ENCODE results near the gene RRM1. TPM values are rescaled to one million over a fixed set of nuclear protein-coding genes. Genes with fewer than 3 reads are reported as not detected.

RRM1 gene
- total RNA-seq, 1 experiment from 2014 or later, result 136 TPM

DNA sequence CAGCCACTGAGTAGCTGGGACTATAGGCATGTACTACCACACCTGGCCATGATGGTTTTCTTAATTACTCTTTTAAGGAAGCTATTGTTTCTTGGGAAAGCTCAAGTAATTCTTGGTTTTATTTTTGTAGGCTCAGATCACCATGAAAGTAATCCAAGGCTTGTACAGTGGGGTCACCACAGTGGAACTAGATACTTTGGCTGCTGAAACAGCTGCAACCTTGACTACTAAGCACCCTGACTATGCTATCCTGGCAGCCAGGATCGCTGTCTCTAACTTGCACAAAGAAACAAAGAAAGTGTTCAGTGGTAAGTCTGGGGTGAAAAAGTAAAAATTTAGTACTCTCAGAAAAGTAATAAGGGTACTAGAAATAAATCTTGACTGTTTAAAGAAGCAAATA is 11.3 kb downstream of the RRM1 start:
- Histone ChIP-seq H3K4me3 (ENCODE audit: low read depth, low read length) (no peak overlapping the region), H3K36me3 (ENCODE audit: control insufficient read depth, insufficient read depth, low read length) (no peaks in the 10 kb centered on the region), H3K4me1 (no peaks in the 10 kb centered on the region), H3K9me3 (no peaks in the 10 kb centered on the region), H3K27me3 (replicated peaks; ENCODE audit: control insufficient read depth, insufficient read depth, low read length) (no peaks in the 10 kb centered on the region)
- no peak overlapping the region for H3K4me3 Mint-ChIP-seq (ENCODE audit: unreplicated experiment)
- H3K4me1 Mint-ChIP-seq (ENCODE audit: low read depth, unreplicated experiment), result no peaks in the 10 kb centered on the region
- H3K9me3 Mint-ChIP-seq (ENCODE audit: unreplicated experiment), result no peaks in the 10 kb centered on the region
- H3K36me3 Mint-ChIP-seq (ENCODE audit: insufficient read depth, unreplicated experiment), result peaks cover 46% of the 10 kb centered on the region
- intact Hi-C loops (cut with micrococcal nuclease; ENCODE audit: unreplicated experiment), result no loop called here
- TF ChIP-seq, protein P1, sequence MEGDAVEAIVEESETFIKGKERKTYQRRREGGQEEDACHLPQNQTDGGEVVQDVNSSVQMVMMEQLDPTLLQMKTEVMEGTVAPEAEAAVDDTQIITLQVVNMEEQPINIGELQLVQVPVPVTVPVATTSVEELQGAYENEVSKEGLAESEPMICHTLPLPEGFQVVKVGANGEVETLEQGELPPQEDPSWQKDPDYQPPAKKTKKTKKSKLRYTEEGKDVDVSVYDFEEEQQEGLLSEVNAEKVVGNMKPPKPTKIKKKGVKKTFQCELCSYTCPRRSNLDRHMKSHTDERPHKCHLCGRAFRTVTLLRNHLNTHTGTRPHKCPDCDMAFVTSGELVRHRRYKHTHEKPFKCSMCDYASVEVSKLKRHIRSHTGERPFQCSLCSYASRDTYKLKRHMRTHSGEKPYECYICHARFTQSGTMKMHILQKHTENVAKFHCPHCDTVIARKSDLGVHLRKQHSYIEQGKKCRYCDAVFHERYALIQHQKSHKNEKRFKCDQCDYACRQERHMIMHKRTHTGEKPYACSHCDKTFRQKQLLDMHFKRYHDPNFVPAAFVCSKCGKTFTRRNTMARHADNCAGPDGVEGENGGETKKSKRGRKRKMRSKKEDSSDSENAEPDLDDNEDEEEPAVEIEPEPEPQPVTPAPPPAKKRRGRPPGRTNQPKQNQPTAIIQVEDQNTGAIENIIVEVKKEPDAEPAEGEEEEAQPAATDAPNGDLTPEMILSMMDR (IDR thresholded peaks at IDR 0.05; ENCODE audit: insufficient read depth in 1 of 2, low read depth in 1 of 2, low read length in 1 of 2, severe bottlenecking in 1 of 2, unreplicated experiment in 1 of 2), result no peak
- H3K27ac Mint-ChIP-seq (ENCODE audit: unreplicated experiment), result no peak overlapping the region
- POLR2A ChIA-PET, result no interaction called here
- H3K27me3 Mint-ChIP-seq (ENCODE audit: insufficient read depth, unreplicated experiment), result no peaks in the 10 kb centered on the region
- no peak for DNase-seq
- CTCF ChIA-PET, result no interaction called here
- BruUV-seq (replicated peaks), result no TSS peak

DNA sequence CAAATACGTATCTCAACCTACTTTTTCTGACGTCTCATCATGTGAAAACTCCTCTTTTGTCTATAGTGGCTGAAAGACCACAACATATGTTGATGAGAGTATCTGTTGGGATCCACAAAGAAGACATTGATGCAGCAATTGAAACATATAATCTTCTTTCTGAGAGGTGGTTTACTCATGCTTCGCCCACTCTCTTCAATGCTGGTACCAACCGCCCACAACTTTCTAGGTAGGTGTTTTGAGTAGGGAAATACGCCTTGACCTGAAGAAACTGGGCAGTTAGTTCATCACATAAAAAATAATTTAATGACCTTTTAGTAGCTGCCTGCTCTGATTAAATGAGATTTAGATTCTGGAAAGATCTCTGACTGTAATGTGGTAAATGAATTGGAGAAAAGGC is 17.2 kb downstream of the RRM1 start:
- no peak overlapping the region for H3K4me3 Mint-ChIP-seq (ENCODE audit: unreplicated experiment)
- no peaks in the 10 kb centered on the region for H3K9me3 Mint-ChIP-seq (ENCODE audit: unreplicated experiment)
- H3K36me3 Mint-ChIP-seq (ENCODE audit: insufficient read depth, unreplicated experiment), result peaks cover 63% of the 10 kb centered on the region
- intact Hi-C loops (cut with micrococcal nuclease; ENCODE audit: unreplicated experiment), result no loop called here
- Histone ChIP-seq H3K9me3 (no peaks in the 10 kb centered on the region), H3K27me3 (replicated peaks; ENCODE audit: control insufficient read depth, insufficient read depth, low read length) (no peaks in the 10 kb centered on the region), H3K4me3 (ENCODE audit: low read depth, low read length) (no peak overlapping the region), H3K4me1 (no peaks in the 10 kb centered on the region), H3K36me3 (ENCODE audit: control insufficient read depth, insufficient read depth, low read length) (peaks cover 2% of the 10 kb centered on the region)
- no peak for DNase-seq
- ChIA-PET POLR2A (no interaction called here), CTCF (no interaction called here)
- TF ChIP-seq, protein P1 (IDR thresholded peaks at IDR 0.05; ENCODE audit: insufficient read depth in 1 of 2, low read depth in 1 of 2, low read length in 1 of 2, severe bottlenecking in 1 of 2, unreplicated experiment in 1 of 2), result no peak
- no peak overlapping the region for H3K27ac Mint-ChIP-seq (ENCODE audit: unreplicated experiment)
- no peaks in the 10 kb centered on the region for H3K27me3 Mint-ChIP-seq (ENCODE audit: insufficient read depth, unreplicated experiment)
- H3K4me1 Mint-ChIP-seq (ENCODE audit: low read depth, unreplicated experiment), result no peaks in the 10 kb centered on the region
- BruUV-seq (replicated peaks), result no TSS peak

DNA sequence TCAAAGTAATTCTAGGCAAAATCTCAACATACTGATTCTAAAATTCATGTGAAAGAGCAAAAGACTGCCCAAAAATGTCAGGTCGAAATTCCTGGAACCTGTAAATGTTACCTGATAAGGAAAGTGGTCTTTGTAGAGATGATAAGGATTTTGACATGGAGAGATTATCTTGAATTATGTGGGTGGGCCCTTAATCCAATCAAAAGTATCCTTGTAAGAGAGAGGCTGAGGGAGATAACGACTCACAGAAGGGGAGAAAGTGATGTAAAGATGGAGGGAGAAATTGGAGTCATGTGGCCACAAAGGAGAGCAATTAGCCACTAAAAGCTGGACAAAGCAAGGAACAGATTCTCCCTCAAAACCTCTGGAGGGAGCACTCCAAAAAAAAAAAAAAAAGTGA is 20.5 kb downstream of the RRM1 start:
- TF ChIP-seq, protein P1 (IDR thresholded peaks at IDR 0.05; ENCODE audit: insufficient read depth in 1 of 2, low read depth in 1 of 2, low read length in 1 of 2, severe bottlenecking in 1 of 2, unreplicated experiment in 1 of 2), result no peak
- Mint-ChIP-seq H3K27me3 (ENCODE audit: insufficient read depth, unreplicated experiment) (no peaks in the 10 kb centered on the region), H3K4me3 (ENCODE audit: unreplicated experiment) (no peak overlapping the region), H3K9me3 (ENCODE audit: unreplicated experiment) (no peaks in the 10 kb centered on the region), H3K4me1 (ENCODE audit: low read depth, unreplicated experiment) (no peaks in the 10 kb centered on the region), H3K27ac (ENCODE audit: unreplicated experiment) (no peak overlapping the region), H3K36me3 (ENCODE audit: insufficient read depth, unreplicated experiment) (peaks cover 57% of the 10 kb centered on the region)
- no peak for DNase-seq
- BruUV-seq (replicated peaks), result no TSS peak
- Histone ChIP-seq H3K9me3 (no peaks in the 10 kb centered on the region), H3K36me3 (ENCODE audit: control insufficient read depth, insufficient read depth, low read length) (peaks cover 2% of the 10 kb centered on the region), H3K4me3 (ENCODE audit: low read depth, low read length) (no peak overlapping the region), H3K4me1 (no peaks in the 10 kb centered on the region), H3K27me3 (replicated peaks; ENCODE audit: control insufficient read depth, insufficient read depth, low read length) (no peaks in the 10 kb centered on the region)
- ChIA-PET POLR2A (interaction anchor here (0.6 kb wide), 1 partner anchor 442 kb away, joined by 3 read pairs; no protein-coding TSS in a partner anchor), CTCF (no interaction called here)
- intact Hi-C loops (cut with micrococcal nuclease; ENCODE audit: unreplicated experiment), result no loop called here
